Thyroid gland (tissue), 4 donors: ENCODE data around the gene TCF3. TPM values are rescaled to one million over a fixed set of nuclear protein-coding genes. Genes with fewer than 3 reads are reported as not detected.

Experiments used
- DNase-seq, 2 donors: peaks; one replicate each; pipeline ENCODE4 v3.0.0-alpha.2; 2019
- H3K27ac ChIP-seq, 3 donors: fragments of 200-600 bp; sonication (generic); 1 replicate in 2 of 3; 2 replicates in 1 of 3; pipeline ENCODE4 v1.5.1; 2016 to 2019; ENCODE audit warnings: mild to moderate bottlenecking in 1 of 3, moderate library complexity in 1 of 3
- H3K27me3 ChIP-seq: fragments of 200-600 bp; sonication (generic); one replicate; pipeline ENCODE4 v1.5.1; 2019
- H3K36me3 ChIP-seq, 2 donors: fragments of 200-600 bp; sonication (generic); one replicate each; pipeline ENCODE4 v1.5.1; 2016 to 2019
- H3K4me1 ChIP-seq, 2 donors: fragments of 200-600 bp; sonication (generic); one replicate each; pipeline ENCODE4 v1.5.1; 2017 to 2019
- H3K4me3 ChIP-seq, 3 donors: fragments of 200-600 bp; sonication (generic); replicated peaks in 1 of 3; 1 replicate in 2 of 3; 2 replicates in 1 of 3; pipeline ENCODE4 v1.5.1; 2016; ENCODE audit warnings: mild to moderate bottlenecking in 1 of 3
- H3K9me3 ChIP-seq: fragments of 200-600 bp; sonication (generic); one replicate; pipeline ENCODE4 v1.5.1; 2017
- CTCF ChIP-seq, 6 experiments: fragments of 200-600 bp in 3 of 6; fragments of 450-650 bp in 3 of 6; sonication (generic) in 3 of 6; IDR thresholded peaks; one replicate each; pipeline ENCODE4 v1.5.1; 2016 to 2019; ENCODE audit warnings: antibody characterized with exemption in 6 of 6, mild to moderate bottlenecking in 2 of 6, inconsistent platforms in 1 of 6, moderate library complexity in 1 of 6
- POLR2A ChIP-seq, 2 donors: fragments of 450-650 bp; IDR thresholded peaks; one replicate each; pipeline ENCODE4 v1.6.1; 2017; ENCODE audit warnings: antibody characterized with exemption in 2 of 2, mild to moderate bottlenecking in 2 of 2, moderate library complexity in 1 of 2
- WGBS, 2 donors: methylation state at CpG; one replicate each; pipeline ENCODE4 v1.1.5; 2017; 5-methylcytosine and 5-hydroxymethylcytosine counted together
- intact Hi-C: fragments of 100-400 bp; cut with DNase I; formaldehyde crosslinking; loops from one replicate; pipeline ENCODE4 v1.15.1; 2023
- total RNA-seq, 4 donors: library from RNA; depleted of rRNA; stranded (reverse); fragments of >200 nt; gene quantifications; one replicate each; pipeline ENCODE4 v1.2.3, GENCODE V29; 2016

The TCF3 gene
- total RNA-seq, 4 donors from 2014 or later: 28.6 to 70.6 (median 43.8) TPM

- Histone ChIP-seq H3K9me3 (no peaks in the 10 kb centered on the region), H3K4me1 (peaks cover 8 to 14% of the 10 kb centered on the region in 2 donors), H3K36me3 (no peaks in the 10 kb centered on the region), H3K27me3 (no peaks in the 10 kb centered on the region), H3K27ac (no peak overlapping the region), H3K4me3 (no peak overlapping the region)
- no peak for TF ChIP-seq POLR2A (IDR thresholded peaks at IDR 0.05)
- intact Hi-C loops: no loop called here
- no peak for DNase-seq
- 48 to 51% methylated on average over 28 to 31 of the region's 33 CpGs for WGBS, 2 donors
Observed at GRCh38 chr19:1658150-1659083, 6.0 kb upstream of the TCF3 start.

GRCh38 chr19:1657746-1658145 lies 5.3 kb upstream of the TCF3 start:
- H3K9me3 ChIP-seq: no peaks in the 10 kb centered on the region
- no peaks in the 10 kb centered on the region for H3K27me3 ChIP-seq
- DNase-seq: peak; percentile 57 to 59
- intact Hi-C loops: no loop called here
- TF ChIP-seq CTCF (IDR thresholded peaks at IDR 0.05) (no peak), POLR2A (IDR thresholded peaks at IDR 0.05) (no peak)
- H3K36me3 ChIP-seq: no peaks in the 10 kb centered on the region
- peaks cover 8 to 17% of the 10 kb centered on the region in 2 donors for H3K4me1 ChIP-seq
- no peak overlapping the region for H3K27ac ChIP-seq
- H3K4me3 ChIP-seq: no peak overlapping the region
- WGBS, 2 donors: 44 to 58% methylated on average over 5 to 9 of the region's 17 CpGs

GRCh38 chr19:1656988-1657536 lies 4.6 kb upstream of the TCF3 start:
- no peak overlapping the region for H3K4me3 ChIP-seq
- intact Hi-C loops: no loop called here

GRCh38 chr19:1655987-1656608 lies 3.7 kb upstream of the TCF3 start:
- Histone ChIP-seq H3K4me3 (no peak overlapping the region), H3K9me3 (no peaks in the 10 kb centered on the region), H3K27me3 (no peaks in the 10 kb centered on the region), H3K4me1 (peaks cover 11 to 18% of the 10 kb centered on the region in 2 donors), H3K27ac (no peak overlapping the region), H3K36me3 (no peaks in the 10 kb centered on the region)
- WGBS, 2 donors: 82 to 90% methylated on average over 13 to 14 of the region's 19 CpGs
- TF ChIP-seq CTCF (IDR thresholded peaks at IDR 0.05) (no peak), POLR2A (IDR thresholded peaks at IDR 0.05) (no peak)
- DNase-seq: no peak
- intact Hi-C loops: no loop called here

More at GRCh38 chr19:1656988-1657536, 4.6 kb upstream of the TCF3 start:
- H3K27ac ChIP-seq: no peak overlapping the region
- DNase-seq: no peak
- no peaks in the 10 kb centered on the region for H3K27me3 ChIP-seq
- peaks cover 8 to 17% of the 10 kb centered on the region in 2 donors for H3K4me1 ChIP-seq
- 90 to 93% methylated on average over 8 of the region's 8 CpGs for WGBS, 2 donors
- H3K9me3 ChIP-seq: no peaks in the 10 kb centered on the region
- no peak for TF ChIP-seq POLR2A (IDR thresholded peaks at IDR 0.05)
- no peak for TF ChIP-seq CTCF (IDR thresholded peaks at IDR 0.05)
- no peaks in the 10 kb centered on the region for H3K36me3 ChIP-seq

- no peaks in the 10 kb centered on the region for H3K27me3 ChIP-seq
- no peaks in the 10 kb centered on the region for H3K36me3 ChIP-seq
- WGBS, 2 donors: 92 to 93% methylated on average over 29 to 31 of the region's 34 CpGs
- no peak overlapping the region for H3K27ac ChIP-seq
- no peaks in the 10 kb centered on the region for H3K9me3 ChIP-seq
- no peak overlapping the region for H3K4me3 ChIP-seq
- DNase-seq: no peak
- intact Hi-C loops: no loop called here
- no peak for TF ChIP-seq CTCF (IDR thresholded peaks at IDR 0.05)
- TF ChIP-seq POLR2A (IDR thresholded peaks at IDR 0.05): no peak
- peaks cover 18 to 26% of the 10 kb centered on the region in 2 donors for H3K4me1 ChIP-seq
Observed at GRCh38 chr19:1655131-1655981, 2.9 kb upstream of the TCF3 start.
